Effector memory CD8-positive, alpha-beta T cell (primary cell): ENCODE results near the gene RUBCNL.
A peak's percentile ranks its signal among the peaks of the same experiment; 100 is the strongest.

Experiments used
- ATAC-seq: fragments of 150-1000 bp; cut with Tn5 transposase; replicated peaks from 2 replicates; pipeline ENCODE4 v1.10.0; 2021; ENCODE audit warnings: mild to moderate bottlenecking, moderate library complexity
- DNase-seq, 3 experiments: peaks; one replicate each; pipeline ENCODE4 v3.0.0; 2021
- H3K27ac Mint-ChIP-seq, 2 donors: one replicate each; pipeline ENCODE4 v1.8.0; 2022; ENCODE audit warnings: mild to moderate bottlenecking in 2 of 2, mixed read lengths in 2 of 2, moderate library complexity in 2 of 2
- H3K27me3 Mint-ChIP-seq, 2 donors: one replicate each; pipeline ENCODE4 v1.8.0; 2022; ENCODE audit warnings: mixed read lengths in 2 of 2
- H3K36me3 Mint-ChIP-seq: one replicate; pipeline ENCODE4 v1.8.0; 2022; ENCODE audit warnings: mild to moderate bottlenecking, moderate library complexity, mixed read lengths; ENCODE audit not compliant: insufficient read depth
- H3K4me1 Mint-ChIP-seq, 2 donors: one replicate each; pipeline ENCODE4 v1.8.0; 2022; ENCODE audit warnings: low read depth in 2 of 2, mixed read lengths in 2 of 2
- H3K4me3 Mint-ChIP-seq, 2 donors: one replicate each; pipeline ENCODE4 v1.8.0; 2022; ENCODE audit warnings: mild to moderate bottlenecking in 2 of 2, mixed read lengths in 2 of 2, moderate library complexity in 2 of 2
- H3K9me3 Mint-ChIP-seq, 2 donors: one replicate each; pipeline ENCODE4 v1.8.0; 2022; ENCODE audit warnings: mixed read lengths in 2 of 2

RUBCNL gene

GRCh38 chr13:46321494-46322225 is 65.4 kb downstream of the RUBCNL start:
- peaks cover 10% of the 10 kb centered on the region for H3K36me3 Mint-ChIP-seq

DNA sequence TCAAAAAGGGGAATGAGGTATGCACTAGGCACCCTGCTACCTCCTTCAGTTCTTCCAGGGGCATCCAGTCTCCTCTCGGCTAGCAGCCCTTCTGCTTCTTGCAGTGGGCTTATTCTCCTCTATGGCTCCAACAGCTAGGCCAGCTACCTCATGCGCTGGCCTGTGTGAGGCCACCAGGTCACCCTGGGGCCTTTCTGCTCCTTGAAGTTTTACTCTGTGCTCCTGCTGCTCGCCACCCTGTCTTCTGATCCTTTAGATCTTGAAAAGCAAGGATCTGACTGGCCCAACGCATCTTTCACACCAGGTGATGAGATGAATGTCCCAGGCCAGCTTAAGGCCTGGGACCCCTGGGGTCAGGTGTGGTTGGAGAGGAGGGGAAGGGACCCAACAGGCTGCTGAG is 66.2 kb downstream of the RUBCNL start:
- peak overlapping the region; percentile 66 to 70 for H3K4me3 Mint-ChIP-seq
- ATAC-seq (peak; percentile 16), DNase-seq (no peak)
- peaks cover 16 to 22% of the 10 kb centered on the region in 2 donors for H3K4me1 Mint-ChIP-seq
- H3K27ac Mint-ChIP-seq = peak overlapping the region; percentile 89
- H3K9me3 Mint-ChIP-seq = no peaks in the 10 kb centered on the region
- H3K36me3 Mint-ChIP-seq = peaks cover 10% of the 10 kb centered on the region
- H3K27me3 Mint-ChIP-seq = peaks cover 0 to 15% of the 10 kb centered on the region in 2 donors

More at GRCh38 chr13:46321494-46322225, 65.4 kb downstream of the RUBCNL start:
- ATAC-seq (peak; percentile 92), DNase-seq (peak; percentile 70 to 79 (median 73))
- Mint-ChIP-seq H3K27me3 (peaks cover 0 to 15% of the 10 kb centered on the region in 2 donors), H3K4me1 (peaks cover 16 to 22% of the 10 kb centered on the region in 2 donors), H3K9me3 (no peaks in the 10 kb centered on the region), H3K4me3 (peak overlapping the region; percentile 66 to 70), H3K27ac (peak overlapping the region; percentile 89)

- Mint-ChIP-seq H3K4me3 (peak overlapping the region; percentile 66 to 70), H3K36me3 (peaks cover 10% of the 10 kb centered on the region), H3K9me3 (no peaks in the 10 kb centered on the region), H3K27me3 (peaks cover 0 to 15% of the 10 kb centered on the region in 2 donors), H3K4me1 (peaks cover 19 to 23% of the 10 kb centered on the region in 2 donors), H3K27ac (peak overlapping the region; percentile 89)
- DNase-seq (no peak), ATAC-seq (peak; percentile 22)
Measured at GRCh38 chr13:46320406-46320805, 66.6 kb downstream of the RUBCNL start.

- H3K9me3 Mint-ChIP-seq = no peaks in the 10 kb centered on the region
- H3K27me3 Mint-ChIP-seq = peaks cover 0 to 10% of the 10 kb centered on the region in 2 donors
- H3K36me3 Mint-ChIP-seq = peaks cover 10% of the 10 kb centered on the region
- no peak for ATAC-seq
- H3K4me3 Mint-ChIP-seq = no peak overlapping the region
- DNase-seq = no peak
- H3K27ac Mint-ChIP-seq = peak overlapping the region in 1 of 2 donors; percentile 2
- peaks cover 24 to 25% of the 10 kb centered on the region in 2 donors for H3K4me1 Mint-ChIP-seq
Measured at GRCh38 chr13:46318986-46319385, 68.1 kb downstream of the RUBCNL start.

DNA sequence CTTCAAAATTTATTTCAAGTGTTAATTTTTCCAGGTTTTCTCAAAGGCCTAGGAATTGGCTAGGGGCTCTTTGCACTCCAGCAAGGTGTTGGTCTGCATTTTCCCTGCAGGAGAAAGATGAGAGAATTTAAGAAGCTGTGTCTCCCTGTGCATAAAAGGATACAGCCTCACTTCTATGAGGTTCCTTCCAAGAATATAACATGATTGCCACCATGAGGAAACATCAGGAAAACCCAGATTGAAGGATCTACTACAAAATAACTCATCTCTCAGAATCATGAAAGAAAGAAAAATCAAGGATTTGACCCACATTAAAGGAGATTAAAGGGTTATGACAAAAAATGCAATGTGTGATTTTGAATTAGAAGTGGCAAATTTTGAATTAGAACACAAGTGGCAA is 69.9 kb downstream of the RUBCNL start:
- Mint-ChIP-seq H3K27me3 (no peaks in the 10 kb centered on the region), H3K36me3 (peaks cover 10% of the 10 kb centered on the region), H3K4me3 (no peak overlapping the region), H3K9me3 (no peaks in the 10 kb centered on the region), H3K4me1 (peaks cover 32 to 33% of the 10 kb centered on the region in 2 donors), H3K27ac (no peak overlapping the region)
- ATAC-seq = no peak
- no peak for DNase-seq

DNA sequence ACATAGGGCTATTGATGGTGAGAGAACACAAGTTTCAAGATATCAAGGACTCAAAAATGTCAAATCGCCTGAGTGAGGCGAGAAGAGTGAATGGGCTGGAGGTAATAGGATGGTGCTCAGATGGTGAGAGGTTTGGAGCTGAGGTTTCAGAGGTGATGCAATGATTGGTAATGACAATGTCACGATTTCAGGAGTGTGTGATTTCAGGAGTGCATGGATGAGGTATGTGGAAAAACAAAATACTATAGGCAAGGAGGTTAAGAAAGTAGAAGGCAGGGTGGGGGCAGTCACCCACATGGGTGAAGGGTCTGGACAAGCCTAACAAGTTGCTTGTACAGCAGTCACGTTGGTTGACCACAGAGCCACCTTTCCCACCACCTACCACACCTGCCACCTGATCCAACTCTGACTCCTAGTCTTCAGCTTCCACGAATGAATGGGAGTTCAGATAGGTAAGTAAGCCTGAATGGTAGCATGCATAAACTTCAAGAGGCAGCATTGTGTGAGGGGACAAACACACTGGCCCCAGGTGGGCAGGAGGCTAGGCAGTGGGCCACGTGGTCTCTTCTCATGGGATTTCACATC is 71.5 kb downstream of the RUBCNL start:
- peak overlapping the region in 1 of 2 donors; percentile 14 for H3K27ac Mint-ChIP-seq
- peaks cover 7% of the 10 kb centered on the region for H3K36me3 Mint-ChIP-seq
- no peaks in the 10 kb centered on the region for H3K9me3 Mint-ChIP-seq
- peaks cover 19 to 20% of the 10 kb centered on the region in 2 donors for H3K4me1 Mint-ChIP-seq
- H3K27me3 Mint-ChIP-seq = no peaks in the 10 kb centered on the region
- H3K4me3 Mint-ChIP-seq = no peak overlapping the region
- DNase-seq = no peak
- no peak for ATAC-seq

DNA sequence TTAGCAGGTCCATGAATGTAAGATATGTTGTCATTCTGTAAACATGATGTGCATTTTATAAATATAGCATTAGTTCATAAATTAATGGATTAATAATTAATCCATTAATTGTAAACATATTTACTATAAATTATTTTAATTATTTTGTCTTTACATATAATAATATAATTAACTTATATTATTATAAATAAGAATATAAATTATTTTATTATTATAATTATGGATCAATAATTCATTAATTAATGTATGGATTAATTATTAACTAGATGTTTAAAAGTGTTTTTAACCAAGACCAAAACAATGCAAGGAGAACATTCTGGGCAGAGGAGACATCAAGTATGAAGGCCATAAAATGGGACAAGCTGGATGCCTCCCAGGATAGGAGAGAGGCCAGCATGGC is 72.0 kb downstream of the RUBCNL start:
- Mint-ChIP-seq H3K9me3 (no peaks in the 10 kb centered on the region), H3K36me3 (peaks cover 7% of the 10 kb centered on the region), H3K27me3 (no peaks in the 10 kb centered on the region), H3K4me1 (peaks cover 16 to 17% of the 10 kb centered on the region in 2 donors), H3K4me3 (no peak overlapping the region), H3K27ac (peak overlapping the region in 1 of 2 donors; percentile 14)
- ATAC-seq = no peak
- DNase-seq = no peak

DNA sequence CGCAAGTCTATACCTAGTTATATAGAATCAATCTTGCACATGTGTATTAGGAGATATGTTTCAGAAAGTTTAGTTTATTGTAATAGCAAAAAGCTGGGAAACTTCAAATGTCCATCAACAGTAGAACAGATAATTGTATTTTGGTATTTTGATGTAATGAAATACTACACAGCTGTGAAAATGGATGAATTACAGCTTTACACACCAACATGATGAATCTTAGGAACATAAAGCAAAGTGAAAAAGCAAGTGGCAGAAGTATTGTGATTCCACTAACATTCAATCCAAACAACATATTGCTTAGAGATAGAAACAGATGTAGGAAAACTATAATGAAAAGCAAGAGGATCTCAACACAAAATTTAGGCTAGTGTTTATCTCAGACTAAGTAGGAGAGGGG is 72.5 kb downstream of the RUBCNL start:
- no peak for ATAC-seq
- Mint-ChIP-seq H3K9me3 (no peaks in the 10 kb centered on the region), H3K4me3 (no peak overlapping the region), H3K4me1 (peaks cover 16 to 17% of the 10 kb centered on the region in 2 donors), H3K27ac (no peak overlapping the region), H3K27me3 (no peaks in the 10 kb centered on the region), H3K36me3 (peaks cover 3% of the 10 kb centered on the region)
- no peak for DNase-seq

DNA sequence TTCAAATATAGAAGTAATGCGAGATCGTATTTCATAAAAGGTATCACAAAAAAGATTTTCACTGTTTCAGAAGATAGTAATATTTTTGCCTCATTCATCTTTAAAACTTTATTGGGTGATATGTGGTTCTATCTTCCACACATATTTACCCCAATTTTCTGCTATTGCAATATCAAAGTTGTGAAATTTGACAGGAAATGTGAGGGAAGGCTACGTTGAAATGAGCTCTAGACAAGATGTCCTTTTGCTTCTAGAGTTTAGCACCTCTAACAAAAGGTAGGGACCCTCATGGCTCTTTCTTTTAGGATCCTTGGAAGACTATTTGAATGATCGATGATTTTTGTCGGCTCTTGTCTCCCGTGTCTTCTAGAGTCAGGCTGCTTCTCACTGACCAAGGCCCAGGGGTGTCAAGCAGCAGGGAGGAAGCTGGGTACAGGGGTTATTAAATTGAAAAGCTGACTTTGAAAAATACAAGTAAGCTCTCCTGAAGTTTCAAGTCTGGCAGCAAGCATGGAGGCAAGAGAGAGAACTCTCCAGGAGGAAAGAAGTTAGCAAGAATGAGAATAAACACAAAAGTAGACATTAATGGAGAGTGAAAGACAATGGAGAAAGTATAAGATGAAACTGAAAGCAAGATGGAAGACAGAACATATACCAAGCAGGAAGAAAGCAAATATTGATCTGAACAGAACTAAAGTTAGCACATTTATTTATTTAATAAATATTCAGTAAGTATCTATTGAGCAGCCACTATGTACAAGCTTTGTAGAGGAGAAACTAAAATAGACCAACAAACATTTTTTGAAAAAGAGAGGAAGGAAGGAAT is 73.4 kb downstream of the RUBCNL start:
- H3K27ac Mint-ChIP-seq = peak overlapping the region; percentile 90 to 98
- H3K4me3 Mint-ChIP-seq = peak overlapping the region; percentile 76 to 79
- H3K27me3 Mint-ChIP-seq = no peaks in the 10 kb centered on the region
- DNase-seq = peak in 1 of 3 experiments; percentile 33
- H3K4me1 Mint-ChIP-seq = peaks cover 14 to 17% of the 10 kb centered on the region in 2 donors
- H3K36me3 Mint-ChIP-seq = peaks cover 3% of the 10 kb centered on the region
- H3K9me3 Mint-ChIP-seq = no peaks in the 10 kb centered on the region
- ATAC-seq = peak; percentile 88

GRCh38 chr13:46313024-46313423 is 74.0 kb downstream of the RUBCNL start:
- no peaks in the 10 kb centered on the region for H3K9me3 Mint-ChIP-seq
- no peaks in the 10 kb centered on the region for H3K27me3 Mint-ChIP-seq
- ATAC-seq = no peak
- no peak overlapping the region for H3K4me3 Mint-ChIP-seq
- H3K27ac Mint-ChIP-seq = peak overlapping the region; percentile 90 to 98
- H3K36me3 Mint-ChIP-seq = peaks cover 3% of the 10 kb centered on the region
- DNase-seq = no peak
- peaks cover 12 to 17% of the 10 kb centered on the region in 2 donors for H3K4me1 Mint-ChIP-seq

GRCh38 chr13:46311217-46311616 is 75.8 kb downstream of the RUBCNL start:
- no peaks in the 10 kb centered on the region for H3K27me3 Mint-ChIP-seq
- DNase-seq (no peak), ATAC-seq (no peak)
- H3K4me1 Mint-ChIP-seq = peaks cover 11 to 17% of the 10 kb centered on the region in 2 donors
- H3K9me3 Mint-ChIP-seq = no peaks in the 10 kb centered on the region
- H3K36me3 Mint-ChIP-seq = peaks cover 3% of the 10 kb centered on the region
- no peak overlapping the region for H3K4me3 Mint-ChIP-seq
- H3K27ac Mint-ChIP-seq = no peak overlapping the region

DNA sequence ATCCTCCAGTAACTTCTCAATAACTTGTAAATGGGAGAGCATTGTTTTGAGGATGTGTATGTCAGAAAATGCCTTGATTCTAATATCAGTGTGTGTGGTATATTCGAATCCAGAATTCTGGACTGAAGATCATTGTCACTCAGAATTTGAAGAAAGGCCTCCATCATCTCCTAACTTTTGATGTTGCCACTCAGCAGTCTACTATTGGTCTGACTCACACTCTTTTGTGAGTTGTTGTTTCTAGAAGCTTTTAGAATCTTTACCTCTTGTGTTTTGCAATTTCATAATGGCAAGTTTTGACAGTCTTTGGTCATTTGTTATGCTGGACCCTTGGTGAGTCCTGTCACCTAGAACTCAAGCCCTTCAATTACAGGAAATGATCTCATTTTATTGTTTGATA is 77.0 kb downstream of the RUBCNL start:
- H3K4me3 Mint-ChIP-seq = no peak overlapping the region
- peaks cover 3% of the 10 kb centered on the region for H3K36me3 Mint-ChIP-seq
- ATAC-seq = no peak

GRCh38 chr13:46307554-46307953 is 79.5 kb downstream of the RUBCNL start:
- no peak overlapping the region for H3K27ac Mint-ChIP-seq

More for the DNA sequence above, 77.0 kb downstream of the RUBCNL start:
- Mint-ChIP-seq H3K4me1 (peaks cover 9 to 11% of the 10 kb centered on the region in 2 donors), H3K27ac (no peak overlapping the region), H3K9me3 (no peaks in the 10 kb centered on the region), H3K27me3 (no peaks in the 10 kb centered on the region)
- no peak for DNase-seq

More at GRCh38 chr13:46307554-46307953, 79.5 kb downstream of the RUBCNL start:
- peaks cover 3% of the 10 kb centered on the region for H3K36me3 Mint-ChIP-seq
- H3K9me3 Mint-ChIP-seq = no peaks in the 10 kb centered on the region
- DNase-seq = no peak
- ATAC-seq = no peak
- no peaks in the 10 kb centered on the region for H3K27me3 Mint-ChIP-seq
- H3K4me1 Mint-ChIP-seq = peaks cover 8 to 12% of the 10 kb centered on the region in 2 donors
- H3K4me3 Mint-ChIP-seq = no peak overlapping the region
